Neural cell (in vitro differentiated cells): Measurements from ENCODE around the gene NACC2. TPM values are rescaled to one million over a fixed set of nuclear protein-coding genes. Genes with fewer than 3 reads are reported as not detected.

Source experiments
- H2AFZ ChIP-seq: fragments of 200-600, 300-800 bp; sonication (generic), shearing (Covaris generic); 2 replicates; pipeline ENCODE4 v1.6.0; 2014; ENCODE audit warnings: low read depth, mild to moderate bottlenecking, antibody characterized with exemption, low read length, moderate library complexity
- H3F3A ChIP-seq: fragments of 200-600 bp; shearing (Covaris generic); 2 replicates; pipeline ENCODE4 v1.6.1; 2016; ENCODE audit warnings: mild to moderate bottlenecking, moderate library complexity, mixed read lengths, antibody characterized with exemption, low read length; ENCODE audit not compliant: insufficient read depth, poor library complexity, severe bottlenecking
- H3K27ac ChIP-seq: fragments of 200-600, 300-800 bp; sonication (generic), shearing (Covaris generic); 2 replicates; pipeline ENCODE4 v1.5.1; 2014; ENCODE audit warnings: mild to moderate bottlenecking, low read length, moderate library complexity
- H3K27me3 ChIP-seq: fragments of 300-800, 200-600 bp; sonication (generic), shearing (Covaris generic); 2 replicates; pipeline ENCODE4 v1.6.0; 2014; ENCODE audit warnings: mild to moderate bottlenecking, low read depth, low read length, moderate library complexity; ENCODE audit not compliant: insufficient read depth
- H3K36me3 ChIP-seq: fragments of 300-800, 200-600 bp; sonication (generic), shearing (Covaris generic); 2 replicates; pipeline ENCODE4 v1.5.1; 2014; ENCODE audit warnings: mild to moderate bottlenecking, antibody characterized with exemption, low read length, moderate library complexity; ENCODE audit not compliant: insufficient read depth
- H3K4me2 ChIP-seq: fragments of 300-800, 200-600 bp; sonication (generic), shearing (Covaris generic); 2 replicates; pipeline ENCODE4 v1.6.0; 2014; ENCODE audit warnings: mild to moderate bottlenecking, low read length
- H3K4me3 ChIP-seq: fragments of 300-800, 200-600 bp; sonication (generic), shearing (Covaris generic); 2 replicates; pipeline ENCODE4 v1.5.1; 2014; ENCODE audit warnings: mild to moderate bottlenecking, low read length, moderate library complexity
- H3K79me2 ChIP-seq: fragments of 200-600 bp; shearing (Covaris generic); replicated peaks from 2 replicates; pipeline ENCODE4 v1.6.0; 2014; ENCODE audit warnings: mild to moderate bottlenecking, low read length, moderate library complexity; ENCODE audit not compliant: insufficient read depth
- H3K9ac ChIP-seq: fragments of 300-800, 200-600 bp; sonication (generic), shearing (Covaris generic); 2 replicates; pipeline ENCODE4 v1.6.1; 2016; ENCODE audit warnings: mild to moderate bottlenecking, low read length, mixed read lengths
- H3K9me2 ChIP-seq: fragments of 200-600 bp; shearing (Covaris generic); 2 replicates; pipeline ENCODE4 v1.6.1; 2016; ENCODE audit warnings: mild to moderate bottlenecking, low read length, mixed read lengths; ENCODE audit not compliant: insufficient read depth
- H3K9me3 ChIP-seq: fragments of 200-600, 300-800 bp; sonication (generic), shearing (Covaris generic); 2 replicates; pipeline ENCODE4 v1.6.1; 2016; ENCODE audit warnings: mild to moderate bottlenecking, mixed run types, low read length, moderate library complexity, mixed read lengths
- H4K20me1 ChIP-seq: fragments of 200-600 bp; shearing (Covaris generic); 2 replicates; pipeline ENCODE4 v1.6.1; 2016; ENCODE audit warnings: mild to moderate bottlenecking, mixed run types; ENCODE audit not compliant: insufficient read depth
- CTCF ChIP-seq: fragments of 450-650 bp; IDR thresholded peaks from 2 replicates; pipeline ENCODE4 v1.5.1; 2014; ENCODE audit warnings: antibody characterized with exemption, mild to moderate bottlenecking, moderate library complexity; ENCODE audit not compliant: poor library complexity, severe bottlenecking
- EP300 ChIP-seq: fragments of 450-650 bp; conservative IDR thresholded peaks from 2 replicates; pipeline ENCODE4 v1.6.1; 2014; ENCODE audit warnings: antibody characterized with exemption, mild to moderate bottlenecking, moderate library complexity; ENCODE audit not compliant: poor library complexity, severe bottlenecking
- EZH2 ChIP-seq: fragments of 200-600, 300-800 bp; shearing (Covaris generic), sonication (generic); IDR thresholded peaks from 2 replicates; pipeline ENCODE4 v1.6.1; 2014; ENCODE audit warnings: antibody characterized with exemption, low read length, borderline replicate concordance, mild to moderate bottlenecking; ENCODE audit not compliant: insufficient read depth, poor library complexity, severe bottlenecking
- MXI1 ChIP-seq: fragments of 450-650 bp; conservative IDR thresholded peaks from 2 replicates; pipeline ENCODE4 v1.6.1; 2014; ENCODE audit warnings: antibody characterized with exemption, mild to moderate bottlenecking; ENCODE audit not compliant: poor library complexity, severe bottlenecking
- POLR2AphosphoS5 ChIP-seq: IDR thresholded peaks from 2 replicates; pipeline ENCODE4 v1.6.1; 2012
- RAD21 ChIP-seq: fragments of 450-650 bp; conservative IDR thresholded peaks from 2 replicates; pipeline ENCODE4 v1.6.1; 2014; ENCODE audit warnings: antibody characterized with exemption, mild to moderate bottlenecking, moderate library complexity
- REST ChIP-seq: IDR thresholded peaks from 2 replicates; pipeline ENCODE4 v1.6.1; 2012; ENCODE audit warnings: borderline replicate concordance
- SMC3 ChIP-seq: fragments of 450-650 bp; conservative IDR thresholded peaks from 2 replicates; pipeline ENCODE4 v1.6.1; 2014; ENCODE audit warnings: antibody characterized with exemption, mild to moderate bottlenecking, moderate library complexity; ENCODE audit not compliant: poor library complexity
- TAF1 ChIP-seq: IDR thresholded peaks from 2 replicates; pipeline ENCODE4 v1.6.1; 2012; ENCODE audit warnings: low read depth
- polyA plus RNA-seq: library from polyadenylated mRNA; depleted of rRNA; stranded (reverse); fragments of >200 nt; gene quantifications from 2 replicates; pipeline ENCODE4 v1.2.3, GENCODE V29; 2014

NACC2 gene
- polyA plus RNA-seq, 1 donor from 2014 or later: 1.7 TPM

GRCh38 chr9:136104916-136105315 is 9.8 kb upstream of the NACC2 start:
- Histone ChIP-seq H3K27ac (no peak overlapping the region), H3K79me2 (no peaks in the 10 kb centered on the region)

GRCh38 chr9:136104488-136104800 is 9.4 kb upstream of the NACC2 start:
- no peaks in the 10 kb centered on the region for H3F3A ChIP-seq
- H3K9me3 ChIP-seq: no peaks in the 10 kb centered on the region
- no peak overlapping the region for H3K27ac ChIP-seq
- H4K20me1 ChIP-seq: no peaks in the 10 kb centered on the region
- no peak overlapping the region for H3K4me2 ChIP-seq
- no peaks in the 10 kb centered on the region for H3K27me3 ChIP-seq
- H3K36me3 ChIP-seq: no peaks in the 10 kb centered on the region
- no peaks in the 10 kb centered on the region for H3K79me2 ChIP-seq
- H2AFZ ChIP-seq: no peak overlapping the region
- no peak overlapping the region for H3K9ac ChIP-seq
- H3K4me3 ChIP-seq: no peak overlapping the region
- no peak for TF ChIP-seq SMC3
- no peak for TF ChIP-seq EP300
- TF ChIP-seq EZH2: no peak
- TF ChIP-seq REST: no peak
- H3K9me2 ChIP-seq: no peaks in the 10 kb centered on the region

More at GRCh38 chr9:136104916-136105315, 9.8 kb upstream of the NACC2 start:
- H2AFZ ChIP-seq: no peak overlapping the region
- H3K4me3 ChIP-seq: no peak overlapping the region
- no peaks in the 10 kb centered on the region for H3K27me3 ChIP-seq
- no peaks in the 10 kb centered on the region for H4K20me1 ChIP-seq
- TF ChIP-seq TAF1 (no peak), REST (no peak), POLR2AphosphoS5 (no peak), EP300 (no peak), RAD21 (no peak), CTCF (no peak), EZH2 (no peak), MXI1 (no peak), SMC3 (no peak)
- H3K9me2 ChIP-seq: no peaks in the 10 kb centered on the region
- no peaks in the 10 kb centered on the region for H3F3A ChIP-seq
- no peak overlapping the region for H3K4me2 ChIP-seq
- H3K36me3 ChIP-seq: no peaks in the 10 kb centered on the region
- H3K9ac ChIP-seq: no peak overlapping the region
- H3K9me3 ChIP-seq: no peaks in the 10 kb centered on the region
